Stimulated activated CD8-positive, alpha-beta memory T cell treated with anti-CD3 and anti-CD28 coated beads, Interleukin-15, amount 100 ng/mL, for 1 hour (primary cell): ENCODE results near the gene TECPR2.
"Not testable (repeated sequence)": the region's sequence is repeated elsewhere in the genome, so short reads cannot be mapped to it uniquely, and the experiment has no call there.

Experiments
- DNase-seq: peaks from one replicate; pipeline ENCODE4 v3.0.0-alpha.2; 2020; ENCODE audit warnings: low read depth

TECPR2 gene

DNA sequence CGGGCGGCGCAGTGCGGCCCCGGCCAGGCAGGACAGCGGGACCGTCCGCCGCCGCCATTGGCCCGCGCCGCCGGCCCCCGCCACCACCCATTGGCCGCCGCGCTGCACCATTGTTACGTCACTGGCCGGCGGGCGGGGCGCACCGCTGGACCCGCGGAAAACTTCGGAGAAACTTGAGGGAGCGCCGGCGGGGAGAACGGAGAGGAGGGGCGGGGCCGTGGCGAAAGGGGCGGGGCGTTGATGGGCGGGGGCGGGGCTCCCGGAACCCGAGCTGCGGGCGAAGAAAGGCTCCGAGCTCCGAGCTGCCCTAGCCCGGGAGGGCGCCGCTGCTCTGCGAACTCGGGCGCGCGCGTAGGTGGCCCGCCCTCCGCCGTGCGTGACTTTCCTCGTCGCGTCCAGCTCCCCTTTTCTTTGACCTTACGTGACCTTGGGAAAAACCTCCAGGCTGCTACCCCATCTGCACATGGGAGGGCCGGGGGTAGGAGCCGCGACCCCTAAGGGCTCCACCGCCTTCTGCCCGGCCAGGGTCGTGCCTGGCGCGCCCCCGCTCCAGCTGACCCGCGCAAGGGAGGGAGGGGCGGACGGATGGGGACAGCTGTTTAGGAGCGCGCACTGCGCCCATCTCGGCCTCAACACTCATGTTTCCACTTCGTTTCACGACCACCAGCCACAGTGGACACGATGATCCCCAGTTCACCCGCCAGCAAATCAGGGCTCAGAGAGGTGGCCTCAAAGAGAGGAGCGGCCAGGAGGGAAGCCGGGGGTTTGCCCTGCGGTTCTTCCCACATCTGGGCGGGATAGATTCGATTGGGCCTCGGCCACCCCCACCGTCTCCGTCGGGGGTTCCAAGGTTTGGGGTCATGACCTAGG is 147.2 kb downstream of the TECPR2 start, which contains the start of gene ANKRD9:
TSS of gene ANKRD9 (minus strand) at position 31 of the 870 bp plus-strand sequence. CDS start 1,887 bp downstream, outside the sequence.
- DNase-seq: peak; percentile 62

DNA sequence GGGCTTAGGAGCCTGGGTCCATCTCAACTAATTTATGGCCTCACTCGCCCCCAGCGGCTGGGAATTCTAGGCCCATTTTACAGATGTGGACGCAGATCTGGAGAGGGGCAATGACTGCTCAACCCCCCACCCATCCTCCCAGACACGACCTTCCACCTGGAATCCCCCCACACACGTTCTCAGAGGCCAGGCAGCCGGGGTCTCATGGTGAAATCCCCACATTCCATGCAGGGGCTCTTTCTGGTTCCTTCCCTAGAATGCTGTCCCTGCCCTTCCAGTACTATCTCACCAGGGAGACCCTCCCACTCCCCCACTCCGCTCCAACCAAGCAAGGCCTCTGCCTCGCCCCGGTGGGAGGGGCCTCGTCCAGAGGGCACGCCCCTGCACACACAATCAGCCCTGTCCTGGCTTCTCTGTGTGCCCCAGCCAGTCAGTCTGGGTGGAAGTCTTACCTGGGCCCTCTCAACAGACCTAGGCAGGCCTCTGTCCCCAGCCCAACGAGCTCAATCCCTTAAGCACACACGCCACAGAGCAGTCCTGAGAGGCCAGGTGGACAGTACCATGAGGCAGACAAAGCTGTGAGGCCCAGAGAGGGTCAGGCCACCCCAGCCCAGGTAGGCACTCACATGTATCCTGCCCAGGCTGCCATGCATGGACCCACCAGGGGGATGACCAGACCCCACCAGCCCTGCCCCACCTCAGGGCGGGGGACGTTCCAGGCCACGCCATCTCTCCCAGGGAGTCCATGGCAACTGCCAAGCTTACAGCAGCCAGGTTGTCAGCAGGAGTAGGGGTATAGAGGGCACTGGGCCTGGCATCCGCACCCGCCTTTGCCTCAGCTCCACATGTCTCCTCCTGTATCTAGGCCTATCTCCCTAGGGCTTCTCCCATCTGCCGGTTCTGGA is 148.1 kb downstream of the TECPR2 start:
- no peak for DNase-seq

DNA sequence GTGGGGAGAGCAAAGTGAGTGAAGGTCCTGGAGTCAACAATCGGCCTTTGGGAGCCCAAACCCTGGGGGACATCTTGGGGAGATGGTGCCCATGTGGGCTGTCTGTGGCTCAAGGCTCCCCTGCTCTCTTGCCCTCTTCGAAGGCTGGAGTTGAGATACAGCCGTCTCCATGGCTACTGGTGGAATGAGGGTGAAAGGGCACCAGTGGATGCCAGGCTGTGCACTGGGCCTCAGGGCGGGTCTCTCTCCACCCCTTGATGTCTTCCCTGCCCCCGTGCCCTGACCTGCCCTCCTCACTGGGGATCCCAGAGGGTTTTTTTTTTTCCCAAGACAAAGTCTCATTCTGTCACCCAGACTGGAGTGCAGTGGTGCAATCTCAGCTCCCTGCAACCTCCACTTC is 148.8 kb downstream of the TECPR2 start:
- DNase-seq: no peak

DNA sequence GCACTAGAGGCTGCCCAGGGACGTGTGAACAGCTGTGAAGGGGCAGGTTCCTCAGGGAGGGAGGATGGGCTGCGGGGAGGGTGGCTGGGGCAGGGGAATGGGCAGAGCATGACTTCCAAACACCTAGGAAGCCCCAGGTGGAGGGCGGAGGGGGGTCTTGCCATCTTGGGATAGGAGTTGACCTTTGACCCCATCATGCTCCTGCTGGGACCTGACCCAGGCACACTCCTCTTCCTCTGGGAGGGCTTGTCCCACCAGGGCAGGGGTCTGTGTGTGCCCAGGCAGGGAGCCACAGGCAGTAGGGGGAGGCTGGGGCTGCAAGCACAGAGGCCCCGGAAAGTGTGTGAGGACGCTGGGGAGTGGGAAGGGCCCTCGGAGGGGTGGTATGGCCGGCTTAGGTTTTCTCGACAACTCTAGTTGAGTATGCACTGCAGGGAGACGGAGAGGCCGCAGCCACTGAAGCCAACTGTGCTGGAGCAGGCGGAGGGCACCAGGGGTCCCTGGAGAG is 150.1 kb downstream of the TECPR2 start:
- DNase-seq: no peak

DNA sequence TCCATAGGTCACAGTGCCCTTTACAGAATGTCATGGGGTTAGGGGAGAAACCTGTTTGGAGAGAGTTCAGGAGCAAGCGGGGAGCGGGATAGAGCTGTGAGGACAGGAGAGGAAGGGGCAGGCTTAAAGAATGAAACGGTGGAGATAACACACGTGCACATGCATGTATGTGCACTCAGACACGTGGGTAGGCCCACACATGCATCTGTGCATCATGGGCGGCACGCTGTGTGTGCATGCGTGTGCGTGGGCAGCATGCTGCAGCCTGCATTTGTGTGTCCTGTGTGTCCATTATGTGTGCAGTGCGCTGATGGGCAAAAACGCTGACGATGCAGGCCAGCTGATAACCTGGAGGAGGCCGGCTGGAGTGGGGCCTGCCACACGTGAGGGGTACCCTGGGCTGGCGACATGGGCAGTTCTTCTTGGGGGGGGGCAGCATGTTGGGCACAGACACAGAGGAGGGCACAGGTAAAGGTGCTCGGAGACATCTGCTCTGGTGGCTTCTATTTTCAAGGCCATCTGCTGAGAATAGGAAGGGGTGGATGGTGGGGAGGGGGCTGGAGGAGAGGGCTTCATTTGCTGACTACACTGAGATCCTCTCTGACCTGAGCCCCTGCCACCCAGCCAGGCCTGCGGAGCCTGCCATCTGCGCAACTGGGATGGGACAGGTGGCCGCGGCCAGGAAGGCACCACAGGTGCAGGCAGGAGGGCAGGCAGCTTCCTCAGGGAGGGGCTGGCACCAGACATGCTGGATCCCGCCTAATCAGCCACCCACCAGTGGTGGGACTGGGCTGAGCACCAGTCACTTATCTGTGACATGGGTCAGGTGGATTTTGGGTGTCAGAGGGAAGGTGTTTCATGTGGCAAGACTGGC is 151.4 kb downstream of the TECPR2 start:
- DNase-seq: no peak

DNA sequence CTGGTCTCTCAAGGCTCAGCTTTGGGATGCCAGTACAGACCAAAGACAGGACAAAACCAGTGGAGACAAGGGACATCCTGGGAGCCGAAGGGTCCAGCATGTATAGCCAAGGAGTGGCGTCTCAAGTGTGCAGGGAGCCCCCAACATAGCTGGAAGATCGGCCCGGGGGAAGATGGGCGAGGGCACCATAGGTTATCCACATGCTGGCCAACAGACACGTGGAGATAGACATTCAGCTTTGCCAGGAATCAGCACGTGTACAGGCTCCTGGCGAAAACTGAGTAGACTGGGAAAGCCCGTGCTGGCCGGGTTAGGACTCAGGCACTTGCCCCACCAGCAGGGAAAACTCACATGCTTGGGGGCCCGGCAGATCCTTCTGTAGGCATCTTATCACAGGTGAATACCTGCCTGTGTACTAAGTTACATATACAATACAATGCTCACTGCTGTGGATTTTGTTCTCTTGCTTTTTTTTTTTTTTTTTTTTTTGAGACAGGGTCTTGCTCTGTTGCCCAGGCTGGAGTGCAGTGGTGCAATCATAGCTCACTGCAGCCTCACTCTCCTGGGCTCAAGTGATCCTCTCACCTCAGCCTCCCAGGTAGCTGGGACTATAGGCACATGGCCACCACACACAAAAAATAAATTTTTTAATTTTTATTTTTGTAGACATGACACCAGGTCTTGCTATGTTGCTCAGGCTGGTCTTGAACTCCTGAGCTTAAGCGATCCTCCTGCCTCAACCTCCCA is 152.4 kb downstream of the TECPR2 start:
- DNase-seq: no peak

DNA sequence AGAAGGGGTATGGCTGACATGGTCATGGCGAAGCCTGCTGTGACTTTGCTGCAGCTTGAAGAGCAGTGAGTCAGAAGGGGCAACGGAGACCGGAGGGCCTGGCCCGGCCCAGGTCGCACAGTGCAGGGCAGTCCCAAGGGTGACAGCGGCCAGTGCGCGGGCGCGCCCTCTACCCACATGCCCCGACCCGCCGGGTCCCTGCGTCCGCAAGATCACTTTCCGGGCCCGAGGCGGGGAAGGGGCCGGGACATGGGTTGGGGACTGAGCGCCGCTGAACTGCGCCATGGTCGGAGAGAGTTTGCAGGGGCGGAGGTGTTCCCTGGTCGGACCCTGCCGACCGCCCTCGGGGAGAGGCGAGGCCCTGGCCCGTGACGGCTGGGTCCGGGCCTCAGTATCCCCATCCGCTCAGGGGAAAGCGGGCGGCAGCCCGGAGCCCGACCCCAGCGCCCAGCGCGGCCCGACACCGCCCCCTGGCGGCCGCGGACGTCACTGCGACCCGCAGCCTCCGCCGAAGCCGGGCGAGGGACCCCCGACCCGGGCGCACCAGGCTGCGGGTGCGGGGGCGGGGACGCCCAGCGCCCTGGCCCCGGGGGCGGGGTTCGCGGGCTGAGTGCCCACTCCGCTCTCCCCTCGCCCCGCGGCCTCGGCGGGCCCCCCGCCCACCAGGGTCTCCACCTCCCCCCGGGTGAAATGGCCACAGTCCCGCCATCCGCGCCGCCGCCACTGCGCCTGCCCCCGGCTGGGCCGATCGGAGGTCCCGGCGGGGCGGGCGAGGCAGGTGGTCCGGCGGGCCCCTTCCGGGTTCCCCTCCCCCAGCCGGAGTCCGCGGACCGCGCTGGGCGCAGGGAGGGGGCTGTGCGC is 154.0 kb downstream of the TECPR2 start:
- DNase-seq: peak; percentile 35

DNA sequence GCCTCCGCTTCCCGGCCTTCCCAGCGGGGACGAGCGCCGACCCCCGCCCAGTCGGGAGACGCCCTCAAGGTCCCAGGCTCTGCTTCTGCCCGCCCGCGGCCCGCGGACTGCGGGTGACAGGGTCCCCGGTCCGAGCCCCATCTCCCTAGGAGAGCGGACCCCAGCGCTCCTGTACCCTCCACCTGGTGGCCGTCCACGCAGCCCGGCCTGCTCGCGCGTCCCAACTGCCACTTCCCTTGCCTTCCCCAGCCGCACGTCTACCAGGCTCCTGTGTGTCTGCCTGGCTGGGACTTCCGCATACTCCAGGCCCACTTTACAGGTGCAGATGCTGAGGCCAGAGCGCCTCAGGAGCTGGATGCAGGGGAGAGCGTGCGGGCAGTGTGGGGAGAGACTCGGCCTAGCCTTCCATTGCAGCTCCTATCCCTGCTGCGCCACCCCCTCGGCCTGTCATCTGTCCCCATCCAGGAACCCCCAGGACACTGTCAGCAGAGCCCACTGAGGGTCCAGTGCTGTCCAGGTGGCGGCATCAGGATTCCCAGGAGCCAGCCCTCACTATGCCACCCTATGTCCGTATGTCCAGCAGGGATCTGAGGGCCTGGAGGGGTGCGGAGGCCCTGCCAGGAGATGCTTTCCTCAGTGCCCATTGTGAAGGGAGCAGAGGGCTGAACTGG is 154.8 kb downstream of the TECPR2 start:
- DNase-seq: no peak

DNA sequence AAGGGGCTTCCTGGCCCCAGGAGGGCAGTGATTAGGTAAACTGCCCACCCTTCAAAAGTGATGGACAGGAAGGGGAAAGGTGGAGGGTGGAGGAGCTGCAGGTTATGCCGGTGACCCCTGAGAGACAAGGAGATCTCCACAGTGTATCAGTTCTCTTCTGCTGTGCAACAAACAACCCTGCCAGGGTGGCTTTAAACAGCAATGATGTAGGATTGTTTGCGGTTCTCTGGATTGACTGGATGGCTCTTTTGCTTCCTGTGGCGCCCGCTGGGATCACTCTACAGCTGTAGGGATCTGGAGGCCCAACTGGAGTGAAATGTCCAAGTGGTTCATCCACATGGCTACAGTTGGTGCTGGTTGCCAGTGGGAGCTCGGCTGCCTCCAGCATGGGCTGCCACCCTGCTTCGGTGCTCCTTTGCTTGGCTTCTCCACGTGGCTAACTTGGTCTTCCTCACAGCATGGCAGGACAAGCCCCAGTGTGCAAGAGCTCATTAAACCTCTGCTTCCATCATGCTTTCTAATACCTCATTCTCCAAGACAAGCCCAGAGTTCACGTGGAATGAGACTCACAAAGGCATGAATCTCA is 155.4 kb downstream of the TECPR2 start:
- DNase-seq: no peak

DNA sequence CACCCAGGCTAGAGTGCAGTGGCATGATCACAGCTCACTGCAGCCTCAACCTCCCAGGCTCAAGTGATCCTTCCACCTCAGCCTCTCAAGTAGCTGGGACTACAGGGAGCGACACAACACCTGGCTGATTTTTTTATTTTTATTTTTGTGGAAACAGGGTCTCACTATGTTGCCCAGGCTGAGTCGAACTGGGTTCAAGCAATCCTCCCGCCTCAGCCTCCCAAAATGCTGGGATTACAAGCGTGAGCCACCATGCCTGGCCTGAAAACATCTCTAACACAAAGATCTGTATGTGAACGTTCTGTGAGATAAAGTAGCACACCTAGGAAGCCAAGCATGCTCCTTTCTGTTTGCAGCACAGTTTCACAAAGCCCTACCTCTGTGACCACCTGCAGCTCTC is 157.0 kb downstream of the TECPR2 start:
- not testable (repeated sequence) for DNase-seq

DNA sequence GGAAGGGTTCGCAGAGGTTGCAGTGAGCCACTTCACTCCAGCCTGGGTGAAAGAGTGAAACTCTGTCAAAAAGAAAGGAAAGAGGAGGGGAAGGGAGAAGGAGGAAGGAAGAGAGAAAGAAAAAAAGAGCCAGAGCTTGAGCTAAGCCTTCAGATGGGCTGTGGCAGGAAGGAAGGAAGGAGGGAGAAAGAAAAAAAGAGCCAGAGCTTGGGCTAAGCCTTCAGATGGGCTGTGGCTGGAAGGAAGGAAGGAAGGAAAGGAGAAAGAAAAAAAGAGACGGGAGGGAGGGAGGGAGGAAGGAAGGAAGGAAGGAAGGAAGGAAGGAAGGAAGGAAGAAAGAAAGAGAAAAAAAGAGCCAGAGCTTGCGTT is 160.4 kb downstream of the TECPR2 start:
- DNase-seq: no peak

DNA sequence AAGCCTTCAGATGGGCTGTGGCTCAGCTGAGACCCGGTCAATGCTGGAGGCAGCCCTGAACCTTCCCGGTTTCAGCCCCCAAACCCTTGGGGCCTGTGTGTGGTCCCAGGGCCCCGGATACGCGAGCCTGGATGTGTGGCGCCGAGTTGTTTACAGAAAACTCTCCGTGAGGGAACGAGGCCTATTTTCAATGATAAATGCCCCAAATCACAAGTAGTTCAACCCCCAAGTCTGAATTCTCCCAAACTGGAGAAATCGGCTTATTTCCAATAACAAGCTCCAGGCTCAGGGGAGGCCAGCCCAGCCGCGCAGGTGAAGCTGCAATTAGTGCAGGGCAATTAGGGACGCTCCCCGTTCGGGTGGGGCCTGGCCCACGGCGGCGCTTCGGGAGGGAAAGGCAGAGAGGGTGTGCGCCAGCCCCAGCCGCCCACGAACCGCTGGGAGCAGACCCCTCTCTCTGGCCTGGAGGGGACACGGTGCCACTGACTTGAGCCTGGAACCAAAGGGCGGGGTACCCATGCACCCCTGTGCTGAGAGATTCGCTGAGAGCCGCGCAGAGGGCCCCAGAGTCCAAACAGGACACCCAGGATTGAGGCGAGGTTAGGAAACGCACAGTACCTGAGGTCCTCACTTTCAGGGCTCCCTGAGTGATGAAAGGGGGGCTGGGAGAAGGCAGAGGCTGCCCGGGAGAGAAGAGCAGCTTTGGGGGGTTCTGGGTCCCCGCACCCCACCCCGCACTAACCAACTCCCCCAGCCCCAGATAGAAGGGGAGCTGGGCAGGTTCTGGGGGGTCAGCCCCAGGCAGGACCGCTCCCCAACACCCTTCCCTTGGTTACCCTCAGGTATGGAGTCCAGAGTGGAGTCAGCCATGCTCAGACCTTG is 161.1 kb downstream of the TECPR2 start:
- DNase-seq: no peak

DNA sequence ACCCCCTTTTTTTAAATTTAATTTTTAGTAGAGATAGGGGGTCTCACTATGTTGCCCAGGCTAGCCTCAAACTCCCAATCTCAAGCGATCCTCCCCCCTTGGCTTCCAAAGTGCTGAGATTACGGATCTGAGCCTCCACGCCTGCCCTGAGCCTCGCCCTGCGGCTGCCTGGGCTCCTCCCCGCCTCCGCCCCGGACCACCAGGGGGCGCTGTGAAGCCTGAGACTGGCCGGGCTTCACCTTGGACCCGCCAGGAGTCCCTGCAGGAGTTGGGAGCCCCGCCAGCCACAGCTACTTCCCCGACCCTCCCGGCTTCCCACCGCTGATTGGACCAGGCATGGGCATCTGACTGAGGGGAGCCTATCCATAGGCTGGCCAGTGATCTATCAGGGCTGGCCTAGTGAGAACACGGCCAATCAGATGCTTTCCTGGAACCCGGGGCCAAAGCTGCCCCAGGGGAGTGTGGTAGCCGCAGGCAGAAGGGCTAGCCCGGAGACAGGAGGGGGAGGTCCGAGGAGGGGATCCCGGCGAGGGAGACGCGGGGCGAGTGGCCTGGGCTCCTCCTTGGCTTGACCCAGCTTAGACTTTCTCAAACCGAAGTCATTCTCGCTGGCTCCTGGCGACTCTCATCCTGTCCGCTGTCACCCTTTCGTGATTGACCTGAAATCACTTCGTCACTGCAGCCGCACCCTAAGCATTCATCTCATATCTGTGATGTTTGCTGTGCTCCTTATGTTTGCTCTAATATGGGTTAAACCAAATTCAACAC is 161.9 kb downstream of the TECPR2 start:
- peak; percentile 85 for DNase-seq

DNA sequence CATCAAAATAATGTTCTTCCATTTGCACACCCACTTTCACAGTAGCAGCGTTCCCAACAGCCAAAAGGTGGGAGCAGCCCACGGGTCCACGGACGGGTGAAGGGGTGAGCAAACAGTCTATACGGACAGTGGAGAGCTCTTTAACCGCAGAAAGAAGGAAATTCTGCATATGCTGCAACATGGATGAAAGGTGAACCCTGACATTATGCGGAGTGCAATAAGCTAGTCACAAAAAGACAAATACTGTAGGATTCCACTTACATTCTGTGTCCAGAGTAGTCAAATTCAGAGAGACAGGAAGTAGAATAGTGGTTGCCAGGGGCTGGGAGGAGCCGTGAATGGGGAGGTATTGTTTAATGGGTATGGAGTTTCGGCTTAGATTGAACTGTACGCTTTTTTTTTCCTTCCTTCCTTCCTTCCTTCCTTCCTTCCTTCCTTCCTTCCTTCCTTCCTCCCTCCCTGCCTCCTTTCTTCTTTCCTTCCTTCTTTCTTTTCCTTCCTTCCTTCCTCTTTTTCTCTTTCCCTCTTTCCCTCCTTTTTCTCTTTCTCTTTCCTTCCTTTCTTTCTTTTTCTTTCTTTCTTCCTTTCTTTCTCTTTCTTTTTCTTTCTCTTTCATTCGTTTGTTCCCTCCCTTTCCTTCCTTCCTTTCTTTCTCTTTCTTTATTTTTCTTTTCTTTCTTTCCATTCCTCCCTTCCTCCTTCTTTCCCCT is 162.6 kb downstream of the TECPR2 start:
- DNase-seq: no peak

DNA sequence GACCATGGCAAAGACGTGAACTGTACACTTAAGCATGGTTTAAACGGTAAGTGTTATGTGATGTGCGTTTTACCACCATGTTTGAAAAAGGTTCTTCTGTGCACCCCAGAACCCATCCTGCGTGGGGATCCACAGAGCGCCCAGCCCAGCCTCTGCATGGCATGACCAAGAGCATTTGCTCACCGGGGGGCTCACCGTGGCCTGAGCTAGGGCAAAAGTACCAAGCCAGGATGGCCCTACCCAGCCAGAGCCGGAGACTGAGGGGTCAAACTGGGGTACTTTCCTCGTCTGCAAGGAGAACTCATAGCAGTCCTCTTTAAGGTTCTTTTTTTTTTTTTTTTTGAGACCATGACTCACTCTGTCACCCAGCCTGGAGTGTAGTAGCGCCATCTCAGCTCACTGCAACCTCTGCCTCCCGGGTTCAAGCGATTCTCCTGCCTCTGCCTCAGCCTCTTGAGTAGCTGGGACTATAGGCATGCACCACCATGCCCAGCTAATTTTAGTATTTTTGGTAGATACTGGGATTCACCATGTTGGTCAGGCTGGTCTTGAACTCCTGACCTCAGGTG is 163.3 kb downstream of the TECPR2 start:
- no peak for DNase-seq
